ENCODE data around the gene RFLNA.

Gene RFLNA

DNA sequence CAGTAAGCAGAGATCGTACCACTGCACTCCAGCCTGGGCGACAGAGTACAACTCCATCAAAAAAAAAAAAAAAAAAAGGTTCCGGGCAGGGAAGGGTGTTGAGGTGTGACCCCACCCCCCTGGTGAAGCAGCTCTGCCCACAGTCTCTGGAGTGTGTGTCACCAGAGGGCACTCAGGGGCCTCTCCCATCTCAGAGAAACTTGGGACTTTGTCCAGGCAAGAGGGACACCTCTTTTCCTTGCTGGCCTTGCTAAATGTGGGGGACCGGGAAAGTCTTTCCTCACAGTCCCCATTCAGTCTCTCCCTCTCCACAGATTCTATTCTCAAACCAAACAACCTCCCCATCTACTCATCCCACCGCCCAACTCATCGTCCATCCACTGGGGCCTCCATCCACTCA lies 43.6 kb downstream of the RFLNA start:
- no peak for TF ChIP-seq FOXP2 (optimal IDR thresholded peaks at IDR 0.05; ENCODE audit: borderline replicate concordance, extremely low read depth, extremely low read length, insufficient read depth)
- TF ChIP-seq TAF1 (IDR thresholded peaks at IDR 0.05; ENCODE audit: borderline replicate concordance, insufficient read depth, low read length): no peak
- TF ChIP-seq POLR2AphosphoS5 (IDR thresholded peaks at IDR 0.05; ENCODE audit: low read depth, low read length): no peak
- no peak for TF ChIP-seq SIN3A (IDR thresholded peaks at IDR 0.05; ENCODE audit: borderline replicate concordance, insufficient read depth, low read length)
- TF ChIP-seq, protein P1, sequence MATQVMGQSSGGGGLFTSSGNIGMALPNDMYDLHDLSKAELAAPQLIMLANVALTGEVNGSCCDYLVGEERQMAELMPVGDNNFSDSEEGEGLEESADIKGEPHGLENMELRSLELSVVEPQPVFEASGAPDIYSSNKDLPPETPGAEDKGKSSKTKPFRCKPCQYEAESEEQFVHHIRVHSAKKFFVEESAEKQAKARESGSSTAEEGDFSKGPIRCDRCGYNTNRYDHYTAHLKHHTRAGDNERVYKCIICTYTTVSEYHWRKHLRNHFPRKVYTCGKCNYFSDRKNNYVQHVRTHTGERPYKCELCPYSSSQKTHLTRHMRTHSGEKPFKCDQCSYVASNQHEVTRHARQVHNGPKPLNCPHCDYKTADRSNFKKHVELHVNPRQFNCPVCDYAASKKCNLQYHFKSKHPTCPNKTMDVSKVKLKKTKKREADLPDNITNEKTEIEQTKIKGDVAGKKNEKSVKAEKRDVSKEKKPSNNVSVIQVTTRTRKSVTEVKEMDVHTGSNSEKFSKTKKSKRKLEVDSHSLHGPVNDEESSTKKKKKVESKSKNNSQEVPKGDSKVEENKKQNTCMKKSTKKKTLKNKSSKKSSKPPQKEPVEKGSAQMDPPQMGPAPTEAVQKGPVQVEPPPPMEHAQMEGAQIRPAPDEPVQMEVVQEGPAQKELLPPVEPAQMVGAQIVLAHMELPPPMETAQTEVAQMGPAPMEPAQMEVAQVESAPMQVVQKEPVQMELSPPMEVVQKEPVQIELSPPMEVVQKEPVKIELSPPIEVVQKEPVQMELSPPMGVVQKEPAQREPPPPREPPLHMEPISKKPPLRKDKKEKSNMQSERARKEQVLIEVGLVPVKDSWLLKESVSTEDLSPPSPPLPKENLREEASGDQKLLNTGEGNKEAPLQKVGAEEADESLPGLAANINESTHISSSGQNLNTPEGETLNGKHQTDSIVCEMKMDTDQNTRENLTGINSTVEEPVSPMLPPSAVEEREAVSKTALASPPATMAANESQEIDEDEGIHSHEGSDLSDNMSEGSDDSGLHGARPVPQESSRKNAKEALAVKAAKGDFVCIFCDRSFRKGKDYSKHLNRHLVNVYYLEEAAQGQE (IDR thresholded peaks at IDR 0.05; ENCODE audit: insufficient read depth in 1 of 2, low read depth in 2 of 2, low read length in 2 of 2): no peak

DNA sequence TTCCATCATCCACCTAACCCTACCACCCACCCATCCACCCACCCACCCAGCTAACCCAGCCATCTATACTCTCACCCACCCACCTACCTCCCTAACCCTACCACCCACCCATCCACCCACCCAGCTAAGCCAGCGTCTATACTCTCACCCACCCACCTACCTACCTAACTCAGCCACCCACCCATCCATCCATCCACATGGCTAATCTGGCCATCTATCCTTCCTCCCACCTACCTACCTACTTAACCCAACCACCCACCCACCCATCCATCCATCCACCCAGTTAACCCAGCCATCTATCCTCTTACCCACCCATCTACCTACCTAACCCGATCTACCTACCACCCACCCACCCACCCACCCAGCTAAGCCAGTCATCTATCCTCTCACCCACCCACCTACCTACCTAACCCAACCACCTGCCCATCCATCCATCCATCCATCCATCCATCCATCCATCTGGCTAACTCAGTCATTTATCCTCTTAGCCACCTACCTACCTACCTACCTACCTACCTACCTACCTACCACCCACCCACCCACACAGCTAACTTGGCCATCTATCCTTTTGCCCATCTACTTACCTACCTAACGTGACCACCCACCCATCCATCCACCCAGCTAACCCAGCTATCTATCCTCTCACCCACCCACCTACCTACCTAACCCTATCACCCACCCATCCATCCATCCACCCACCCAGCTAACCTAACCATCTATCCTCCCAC lies 44.1 kb downstream of the RFLNA start:
- TF ChIP-seq SIN3A (IDR thresholded peaks at IDR 0.05; ENCODE audit: borderline replicate concordance, insufficient read depth, low read length) (no peak), POLR2AphosphoS5 (IDR thresholded peaks at IDR 0.05; ENCODE audit: low read depth, low read length) (no peak), FOXP2 (optimal IDR thresholded peaks at IDR 0.05; ENCODE audit: borderline replicate concordance, extremely low read depth, extremely low read length, insufficient read depth) (no peak), TAF1 (IDR thresholded peaks at IDR 0.05; ENCODE audit: borderline replicate concordance, insufficient read depth, low read length) (no peak)
- TF ChIP-seq, protein P1 (IDR thresholded peaks at IDR 0.05; ENCODE audit: insufficient read depth in 1 of 2, low read depth in 2 of 2, low read length in 2 of 2): no peak

DNA sequence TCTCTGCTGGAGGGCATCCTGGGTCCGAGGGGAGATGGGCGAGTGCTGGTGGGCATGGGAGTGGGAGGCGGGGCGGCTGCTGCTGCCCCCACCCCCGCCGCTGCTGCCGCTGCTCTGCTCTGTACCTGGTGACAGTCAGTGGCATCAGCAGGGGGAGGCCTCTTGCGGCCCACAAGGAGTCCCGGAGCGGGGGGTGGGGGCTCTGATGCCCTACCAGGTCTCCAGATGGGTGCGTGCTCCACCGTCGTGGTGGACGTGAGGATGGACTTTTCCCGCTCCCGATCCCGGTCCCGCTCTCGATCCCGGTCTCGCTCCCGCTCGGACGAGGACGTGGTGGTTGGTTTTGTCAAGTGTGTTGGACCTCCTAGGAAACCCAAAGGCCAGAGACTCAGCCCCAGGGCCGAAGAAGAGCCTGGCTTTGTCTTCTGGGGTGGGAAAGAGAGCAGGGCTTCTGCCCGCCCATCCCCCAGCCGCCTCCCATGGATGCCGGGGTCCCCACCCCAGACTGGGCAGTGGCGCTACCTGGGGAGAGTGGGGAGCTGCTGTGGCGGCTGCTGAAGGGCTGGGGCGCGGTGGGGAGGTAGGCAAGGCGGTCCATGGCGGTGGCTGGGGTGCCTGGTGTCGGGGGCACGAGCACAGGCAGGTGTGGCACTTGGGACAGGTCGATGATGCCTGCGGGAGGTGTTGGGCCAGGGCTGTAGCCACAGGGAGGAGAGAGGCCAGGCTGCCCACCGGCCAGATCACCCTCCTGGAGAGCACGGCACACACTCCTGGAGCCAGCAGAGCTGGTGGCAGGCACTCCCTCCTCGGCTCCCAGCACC lies 45.4 kb downstream of the RFLNA start:
- TF ChIP-seq TAF1 (IDR thresholded peaks at IDR 0.05; ENCODE audit: borderline replicate concordance, insufficient read depth, low read length) (no peak), FOXP2 (optimal IDR thresholded peaks at IDR 0.05; ENCODE audit: borderline replicate concordance, extremely low read depth, extremely low read length, insufficient read depth) (no peak), POLR2AphosphoS5 (IDR thresholded peaks at IDR 0.05; ENCODE audit: low read depth, low read length) (no peak), SIN3A (IDR thresholded peaks at IDR 0.05; ENCODE audit: borderline replicate concordance, insufficient read depth, low read length) (no peak)
- TF ChIP-seq, protein P1 (IDR thresholded peaks at IDR 0.05; ENCODE audit: insufficient read depth in 1 of 2, low read depth in 2 of 2, low read length in 2 of 2): no peak

DNA sequence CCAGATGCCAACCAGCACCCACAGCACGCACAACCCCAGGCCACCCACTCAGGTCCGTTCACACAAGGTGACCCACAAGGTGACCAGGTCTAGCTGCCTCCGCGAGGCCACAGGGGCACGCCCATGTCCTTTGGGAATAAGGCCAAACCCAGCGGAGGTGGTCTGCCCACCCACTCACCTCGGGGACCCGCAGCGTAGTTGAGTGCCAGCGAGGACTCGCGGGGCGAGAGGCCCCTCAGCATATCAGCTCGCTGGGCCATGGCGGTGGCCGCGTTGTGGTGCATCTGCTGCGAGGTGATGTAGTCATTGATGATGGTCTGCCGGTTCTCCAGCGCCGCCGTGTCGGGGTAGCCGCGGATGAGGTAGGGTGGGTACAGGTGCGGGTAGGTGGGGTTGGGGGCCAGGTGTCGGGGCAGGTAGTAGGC lies 46.8 kb downstream of the RFLNA start:
- TF ChIP-seq, protein P1 (IDR thresholded peaks at IDR 0.05; ENCODE audit: insufficient read depth in 1 of 2, low read depth in 2 of 2, low read length in 2 of 2): no peak
- TF ChIP-seq TAF1 (IDR thresholded peaks at IDR 0.05; ENCODE audit: borderline replicate concordance, insufficient read depth, low read length) (no peak), POLR2AphosphoS5 (IDR thresholded peaks at IDR 0.05; ENCODE audit: low read depth, low read length) (no peak), FOXP2 (optimal IDR thresholded peaks at IDR 0.05; ENCODE audit: borderline replicate concordance, extremely low read depth, extremely low read length, insufficient read depth) (no peak), SIN3A (IDR thresholded peaks at IDR 0.05; ENCODE audit: borderline replicate concordance, insufficient read depth, low read length) (no peak)

All from PFSK-1 (cell line).